MM.1S (cell line): ENCODE results near the gene ARHGDIB.

ENCODE experiments used
- DNase-seq: peaks from one replicate; pipeline ENCODE4 v3.0.0-alpha.2; 2015
- H2AFZ ChIP-seq: fragments of 300-600 bp; sonication (generic); 2 replicates; pipeline ENCODE4 v1.6.0; 2016; ENCODE audit warnings: antibody characterized with exemption, low read length
- H3F3A ChIP-seq: fragments of 300-600 bp; sonication (generic); 2 replicates; pipeline ENCODE4 v1.6.1; 2016; ENCODE audit warnings: mild to moderate bottlenecking, antibody characterized with exemption, low read length, moderate library complexity, mixed read lengths; ENCODE audit not compliant: insufficient read depth
- H3K27ac ChIP-seq: fragments of 300-600 bp; sonication (generic); 2 replicates; pipeline ENCODE4 v1.5.1; 2016; ENCODE audit warnings: mild to moderate bottlenecking, low read length
- H3K27me3 ChIP-seq: fragments of 300-600 bp; sonication (generic); replicated peaks from 2 replicates; pipeline ENCODE4 v1.6.0; 2016; ENCODE audit warnings: low read length; ENCODE audit not compliant: insufficient read depth
- H3K36me3 ChIP-seq: fragments of 300-600 bp; sonication (generic); replicated peaks from 2 replicates; pipeline ENCODE4 v1.6.1; 2016; ENCODE audit warnings: mild to moderate bottlenecking, low read length, mixed read lengths; ENCODE audit not compliant: insufficient read depth
- H3K4me1 ChIP-seq: fragments of 300-600 bp; sonication (generic); 2 replicates; pipeline ENCODE4 v1.6.1; 2016; ENCODE audit warnings: low read length, mixed read lengths
- H3K4me2 ChIP-seq: fragments of 300-600 bp; sonication (generic); 2 replicates; pipeline ENCODE4 v1.6.0; 2016; ENCODE audit warnings: low read depth, low read length
- H3K4me3 ChIP-seq: fragments of 300-600 bp; sonication (generic); 2 replicates; pipeline ENCODE4 v1.5.1; 2016; ENCODE audit warnings: low read length, mixed read lengths
- H3K79me2 ChIP-seq: fragments of 300-600 bp; sonication (generic); 2 replicates; pipeline ENCODE4 v1.6.1; 2016; ENCODE audit warnings: mixed run types, low read length, mixed read lengths
- H3K9ac ChIP-seq: fragments of 300-600 bp; sonication (generic); 2 replicates; pipeline ENCODE4 v1.6.1; 2016; ENCODE audit warnings: low read length, mixed read lengths
- H3K9me2 ChIP-seq: fragments of 300-600 bp; sonication (generic); replicated peaks from 2 replicates; pipeline ENCODE4 v1.6.1; 2016; ENCODE audit warnings: mild to moderate bottlenecking, low read length, mixed read lengths; ENCODE audit not compliant: insufficient read depth
- H3K9me3 ChIP-seq: fragments of 300-600 bp; sonication (generic); replicated peaks from 2 replicates; pipeline ENCODE4 v1.6.1; 2016; ENCODE audit warnings: mild to moderate bottlenecking, low read length, mixed read lengths; ENCODE audit not compliant: insufficient read depth
- H4K20me1 ChIP-seq: fragments of 300-600 bp; sonication (generic); 2 replicates; pipeline ENCODE4 v1.6.1; 2016; ENCODE audit warnings: mild to moderate bottlenecking, low read length, moderate library complexity, mixed read lengths; ENCODE audit not compliant: insufficient read depth
- CTCF ChIP-seq: fragments of 300-600 bp; sonication (generic); IDR thresholded peaks from 2 replicates; pipeline ENCODE4 v1.5.1; 2016; ENCODE audit warnings: antibody characterized with exemption, low read length, mixed read lengths
- EZH2 ChIP-seq: fragments of 300-600 bp; sonication (generic); optimal IDR thresholded peaks from 2 replicates; pipeline ENCODE3; 2017; ENCODE audit warnings: low read depth, mild to moderate bottlenecking, antibody characterized with exemption, low read length, mixed read lengths
- EZH2phosphoT487 ChIP-seq: fragments of 300-600 bp; sonication (generic); IDR thresholded peaks from 2 replicates; pipeline ENCODE4 v1.6.1; 2018; ENCODE audit warnings: antibody characterized with exemption, low read length

The ARHGDIB gene

GRCh38 chr12:14930299-14930698 lies 31.1 kb downstream of the ARHGDIB start:
- no peaks in the 10 kb centered on the region for H4K20me1 ChIP-seq
- H3K4me2 ChIP-seq: no peak overlapping the region
- no peak overlapping the region for H3K9ac ChIP-seq
- H3K4me1 ChIP-seq: no peaks in the 10 kb centered on the region
- no peak overlapping the region for H3K4me3 ChIP-seq
- no peaks in the 10 kb centered on the region for H3K27me3 ChIP-seq
- no peak overlapping the region for H2AFZ ChIP-seq
- DNase-seq: no peak
- H3K9me2 ChIP-seq: no peaks in the 10 kb centered on the region
- H3K27ac ChIP-seq: no peak overlapping the region
- no peaks in the 10 kb centered on the region for H3K79me2 ChIP-seq
- H3K36me3 ChIP-seq: no peaks in the 10 kb centered on the region
- no peaks in the 10 kb centered on the region for H3F3A ChIP-seq
- TF ChIP-seq EZH2: no peak
- no peak for TF ChIP-seq CTCF
- no peak for TF ChIP-seq EZH2phosphoT487
- no peaks in the 10 kb centered on the region for H3K9me3 ChIP-seq

- DNase-seq: no peak
- Histone ChIP-seq H3K4me2 (no peak overlapping the region), H3K27me3 (no peaks in the 10 kb centered on the region), H3K9ac (no peak overlapping the region), H3K9me2 (no peaks in the 10 kb centered on the region), H3F3A (no peaks in the 10 kb centered on the region), H4K20me1 (no peaks in the 10 kb centered on the region), H3K4me1 (no peaks in the 10 kb centered on the region), H3K27ac (no peak overlapping the region), H2AFZ (no peak overlapping the region), H3K79me2 (no peaks in the 10 kb centered on the region), H3K4me3 (no peak overlapping the region), H3K36me3 (no peaks in the 10 kb centered on the region), H3K9me3 (no peaks in the 10 kb centered on the region)
- TF ChIP-seq CTCF: no peak
- TF ChIP-seq EZH2phosphoT487: no peak
- TF ChIP-seq EZH2: no peak
These were observed 32.5 kb downstream of the ARHGDIB start for GRCh38 chr12:14928931-14929330.

GRCh38 chr12:14927267-14927666 lies 34.1 kb downstream of the ARHGDIB start:
- Histone ChIP-seq H3K27me3 (no peaks in the 10 kb centered on the region), H3F3A (no peaks in the 10 kb centered on the region), H3K9me3 (no peaks in the 10 kb centered on the region), H4K20me1 (no peaks in the 10 kb centered on the region), H3K27ac (no peak overlapping the region), H3K36me3 (no peaks in the 10 kb centered on the region), H3K79me2 (no peaks in the 10 kb centered on the region), H3K4me1 (no peaks in the 10 kb centered on the region), H3K9ac (no peak overlapping the region), H2AFZ (no peak overlapping the region), H3K9me2 (no peaks in the 10 kb centered on the region), H3K4me2 (no peak overlapping the region), H3K4me3 (no peak overlapping the region)
- no peak for DNase-seq
- TF ChIP-seq CTCF: no peak
- TF ChIP-seq EZH2: no peak
- no peak for TF ChIP-seq EZH2phosphoT487
